Thyroid gland (tissue), 4 donors: Measurements from ENCODE around the gene SLC1A7. TPM values are rescaled to one million over a fixed set of nuclear protein-coding genes. Genes with fewer than 3 reads are reported as not detected.

Experiments
- DNase-seq, 2 donors: peaks; one replicate each; pipeline ENCODE4 v3.0.0-alpha.2; 2019
- H3K27ac ChIP-seq, 3 donors: fragments of 200-600 bp; sonication (generic); 1 replicate in 2 of 3; 2 replicates in 1 of 3; pipeline ENCODE4 v1.5.1; 2016 to 2019; ENCODE audit warnings: mild to moderate bottlenecking in 1 of 3, moderate library complexity in 1 of 3
- H3K27me3 ChIP-seq: fragments of 200-600 bp; sonication (generic); one replicate; pipeline ENCODE4 v1.5.1; 2019
- H3K36me3 ChIP-seq, 2 donors: fragments of 200-600 bp; sonication (generic); one replicate each; pipeline ENCODE4 v1.5.1; 2016 to 2019
- H3K4me1 ChIP-seq, 2 donors: fragments of 200-600 bp; sonication (generic); one replicate each; pipeline ENCODE4 v1.5.1; 2017 to 2019
- H3K4me3 ChIP-seq, 3 donors: fragments of 200-600 bp; sonication (generic); replicated peaks in 1 of 3; 1 replicate in 2 of 3; 2 replicates in 1 of 3; pipeline ENCODE4 v1.5.1; 2016; ENCODE audit warnings: mild to moderate bottlenecking in 1 of 3
- H3K9me3 ChIP-seq: fragments of 200-600 bp; sonication (generic); one replicate; pipeline ENCODE4 v1.5.1; 2017
- POLR2A ChIP-seq, 2 donors: fragments of 450-650 bp; IDR thresholded peaks; one replicate each; pipeline ENCODE4 v1.6.1; 2017; ENCODE audit warnings: antibody characterized with exemption in 2 of 2, mild to moderate bottlenecking in 2 of 2, moderate library complexity in 1 of 2
- WGBS, 2 donors: methylation state at CpG; one replicate each; pipeline ENCODE4 v1.1.5; 2017; 5-methylcytosine and 5-hydroxymethylcytosine counted together
- intact Hi-C: fragments of 100-400 bp; cut with DNase I; formaldehyde crosslinking; loops from one replicate; pipeline ENCODE4 v1.15.1; 2023
- total RNA-seq, 4 donors: library from RNA; depleted of rRNA; stranded (reverse); fragments of >200 nt; gene quantifications; one replicate each; pipeline ENCODE4 v1.2.3, GENCODE V29; 2016
- TF ChIP-seq, protein P1 (sequence below), 6 experiments: fragments of 200-600 bp in 3 of 6; fragments of 450-650 bp in 3 of 6; sonication (generic) in 3 of 6; IDR thresholded peaks; one replicate each; pipeline ENCODE4 v1.5.1; 2016 to 2019; ENCODE audit warnings: antibody characterized with exemption in 6 of 6, mild to moderate bottlenecking in 2 of 6, inconsistent platforms in 1 of 6, moderate library complexity in 1 of 6

Gene SLC1A7
- total RNA-seq, 4 donors from 2014 or later, result 0.13 to 0.33 (median 0.20) TPM; not detected in 1

DNA sequence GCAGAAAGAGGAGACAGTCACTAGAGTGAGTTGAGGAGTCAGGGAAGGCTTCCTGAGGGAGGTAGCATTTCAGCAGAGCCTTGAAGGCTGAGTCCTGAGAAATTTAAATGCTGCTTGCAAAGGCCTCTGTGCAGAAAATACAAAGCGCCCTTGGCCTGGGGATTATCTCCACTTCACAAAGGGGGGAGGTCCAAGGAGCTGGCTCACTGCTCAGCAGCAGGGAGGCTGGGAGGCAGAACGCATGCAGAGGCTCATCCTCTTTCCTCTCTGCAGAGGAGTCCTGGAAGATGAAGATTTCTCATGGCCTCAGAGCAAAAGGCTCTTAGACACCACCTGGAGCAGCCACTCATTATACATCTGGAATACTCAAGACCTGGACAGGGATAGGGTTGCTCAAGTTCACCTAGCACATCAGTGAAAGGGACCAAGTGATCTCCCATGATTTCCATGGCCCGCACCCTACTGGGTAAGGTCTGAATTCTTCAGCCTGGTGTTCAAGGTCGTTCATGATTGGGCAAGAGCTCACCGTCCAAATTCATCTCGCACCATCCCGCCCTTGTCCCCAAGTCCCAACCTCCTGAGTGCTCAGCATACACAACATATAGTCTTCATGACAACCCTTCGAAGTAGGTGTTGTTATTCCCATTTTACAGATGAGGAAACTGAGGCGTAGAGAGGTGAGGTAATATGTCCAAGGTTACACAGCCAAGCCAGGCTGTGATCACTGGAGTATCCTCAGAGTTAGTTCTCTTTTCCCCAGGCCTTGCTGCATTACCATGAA is 9.0 kb downstream of the SLC1A7 start:
- Histone ChIP-seq H3K4me3 (no peak overlapping the region), H3K27ac (no peak overlapping the region), H3K4me1 (no peaks in the 10 kb centered on the region), H3K27me3 (no peaks in the 10 kb centered on the region), H3K9me3 (no peaks in the 10 kb centered on the region), H3K36me3 (no peaks in the 10 kb centered on the region)
- 85 to 91% methylated on average over 7 to 8 of the region's 9 CpGs for WGBS, 2 donors
- intact Hi-C loops, result no loop called here
- no peak for TF ChIP-seq POLR2A (IDR thresholded peaks at IDR 0.05)
- TF ChIP-seq, protein P1, sequence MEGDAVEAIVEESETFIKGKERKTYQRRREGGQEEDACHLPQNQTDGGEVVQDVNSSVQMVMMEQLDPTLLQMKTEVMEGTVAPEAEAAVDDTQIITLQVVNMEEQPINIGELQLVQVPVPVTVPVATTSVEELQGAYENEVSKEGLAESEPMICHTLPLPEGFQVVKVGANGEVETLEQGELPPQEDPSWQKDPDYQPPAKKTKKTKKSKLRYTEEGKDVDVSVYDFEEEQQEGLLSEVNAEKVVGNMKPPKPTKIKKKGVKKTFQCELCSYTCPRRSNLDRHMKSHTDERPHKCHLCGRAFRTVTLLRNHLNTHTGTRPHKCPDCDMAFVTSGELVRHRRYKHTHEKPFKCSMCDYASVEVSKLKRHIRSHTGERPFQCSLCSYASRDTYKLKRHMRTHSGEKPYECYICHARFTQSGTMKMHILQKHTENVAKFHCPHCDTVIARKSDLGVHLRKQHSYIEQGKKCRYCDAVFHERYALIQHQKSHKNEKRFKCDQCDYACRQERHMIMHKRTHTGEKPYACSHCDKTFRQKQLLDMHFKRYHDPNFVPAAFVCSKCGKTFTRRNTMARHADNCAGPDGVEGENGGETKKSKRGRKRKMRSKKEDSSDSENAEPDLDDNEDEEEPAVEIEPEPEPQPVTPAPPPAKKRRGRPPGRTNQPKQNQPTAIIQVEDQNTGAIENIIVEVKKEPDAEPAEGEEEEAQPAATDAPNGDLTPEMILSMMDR (IDR thresholded peaks at IDR 0.05), result no peak
- DNase-seq, result no peak

DNA sequence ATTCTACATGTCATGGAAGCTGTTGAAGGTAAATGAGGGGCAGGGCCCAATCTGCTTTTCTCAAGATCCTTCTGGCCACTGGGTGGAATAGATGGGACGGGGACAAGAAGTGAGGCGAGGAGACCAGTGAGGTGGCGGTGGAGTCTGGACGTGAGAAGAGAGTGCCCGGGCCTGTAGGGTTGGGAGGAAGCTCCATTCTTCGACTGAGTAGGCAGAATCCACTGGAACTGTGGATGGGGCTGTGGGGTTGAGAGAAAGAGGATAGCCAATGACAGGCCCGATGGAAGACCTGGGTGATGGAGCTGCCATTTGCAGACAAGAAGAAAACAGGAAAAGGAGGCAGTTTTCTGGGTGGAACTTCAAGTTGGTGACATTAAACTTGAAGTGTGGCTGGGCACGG is 10.3 kb downstream of the SLC1A7 start:
- Histone ChIP-seq H3K9me3 (no peaks in the 10 kb centered on the region), H3K36me3 (no peaks in the 10 kb centered on the region), H3K4me3 (no peak overlapping the region), H3K27ac (no peak overlapping the region), H3K27me3 (no peaks in the 10 kb centered on the region), H3K4me1 (no peaks in the 10 kb centered on the region)
- no peak for DNase-seq
- WGBS, 2 donors, result 86 to 87% methylated on average over 8 of the region's 8 CpGs
- intact Hi-C loops, result no loop called here
- TF ChIP-seq, protein P1 (IDR thresholded peaks at IDR 0.05), result no peak
- no peak for TF ChIP-seq POLR2A (IDR thresholded peaks at IDR 0.05)

DNA sequence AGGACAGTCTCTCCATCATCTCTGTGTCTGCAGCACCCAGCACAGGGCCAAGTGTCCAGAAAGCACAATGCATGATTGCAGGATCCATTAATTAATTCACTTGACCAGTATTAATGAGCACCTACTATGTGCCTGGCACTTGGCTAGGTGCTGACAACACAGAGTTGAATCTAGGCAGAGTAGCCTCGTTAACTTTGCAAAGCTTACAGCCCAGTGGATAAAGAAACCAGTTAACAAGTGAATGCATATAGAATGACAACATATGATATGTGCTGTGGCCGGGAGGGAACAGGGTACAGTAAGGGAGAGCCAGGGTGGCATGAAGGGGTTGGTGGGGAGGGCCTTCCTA is 10.9 kb downstream of the SLC1A7 start:
- no peaks in the 10 kb centered on the region for H3K4me1 ChIP-seq
- no peak for DNase-seq
- H3K36me3 ChIP-seq, result no peaks in the 10 kb centered on the region
- no peaks in the 10 kb centered on the region for H3K9me3 ChIP-seq
- H3K27me3 ChIP-seq, result no peaks in the 10 kb centered on the region
- H3K27ac ChIP-seq, result no peak overlapping the region
- WGBS, 2 donors, result 91 to 92% methylated on average over 2 of the region's 2 CpGs
- no peak for TF ChIP-seq POLR2A (IDR thresholded peaks at IDR 0.05)
- TF ChIP-seq, protein P1 (IDR thresholded peaks at IDR 0.05), result no peak
- H3K4me3 ChIP-seq, result no peak overlapping the region
- intact Hi-C loops, result no loop called here

DNA sequence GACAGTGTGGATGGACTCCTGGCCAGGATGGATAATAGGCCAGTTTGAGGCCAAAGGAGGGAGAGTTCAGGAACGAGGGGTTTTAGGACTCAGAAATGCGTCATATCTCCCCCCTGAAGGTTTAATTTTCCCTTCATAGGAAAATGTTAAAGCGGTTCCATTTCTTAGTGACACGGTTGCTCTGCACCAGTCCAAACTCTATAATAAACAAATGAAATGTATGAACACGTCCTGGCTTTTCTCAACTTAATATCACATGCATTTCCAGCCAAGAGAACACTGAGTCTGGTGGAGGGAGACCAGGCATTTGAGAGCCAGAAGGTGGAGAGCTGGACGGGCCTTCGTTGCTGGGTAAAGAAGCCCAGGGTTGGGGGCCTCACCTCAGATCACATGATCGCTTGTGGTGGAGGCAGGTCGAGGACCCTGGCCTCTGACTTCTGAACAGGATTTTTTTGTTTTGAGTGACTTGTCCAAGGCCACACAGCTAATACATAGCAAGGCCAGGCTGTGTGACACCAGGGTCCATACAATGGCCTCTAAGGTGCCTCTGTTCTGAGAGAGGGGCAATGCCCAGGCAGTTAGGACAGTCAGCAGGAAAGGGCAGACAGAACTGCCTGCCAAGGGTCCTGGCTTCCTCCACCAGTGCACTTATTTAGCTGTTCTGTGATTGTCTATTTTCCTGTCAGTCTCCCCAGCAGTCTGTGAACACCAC is 11.4 kb downstream of the SLC1A7 start:
- no peak overlapping the region for H3K27ac ChIP-seq
- intact Hi-C loops, result no loop called here

DNA sequence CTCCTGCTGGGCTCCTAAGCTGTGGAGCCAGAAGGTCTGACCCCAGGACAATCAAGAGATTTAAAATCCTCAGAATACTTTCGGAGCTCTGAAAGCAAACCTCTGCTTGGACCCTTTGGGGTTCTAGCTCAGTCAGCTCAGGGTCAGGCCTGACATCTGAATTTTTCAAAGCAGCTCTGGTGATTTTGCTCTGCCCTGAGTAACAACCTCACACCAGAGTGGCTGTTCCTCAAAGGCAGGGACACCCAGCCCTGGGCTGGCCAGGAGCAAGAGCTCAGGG is 11.9 kb downstream of the SLC1A7 start:
- H3K9me3 ChIP-seq, result no peaks in the 10 kb centered on the region
- no peak overlapping the region for H3K4me3 ChIP-seq
- 100% methylated on average over 1 of the region's 1 CpG for WGBS, 2 donors
- intact Hi-C loops, result no loop called here
- no peaks in the 10 kb centered on the region for H3K4me1 ChIP-seq
- H3K27me3 ChIP-seq, result no peaks in the 10 kb centered on the region
- no peak for TF ChIP-seq POLR2A (IDR thresholded peaks at IDR 0.05)
- TF ChIP-seq, protein P1 (IDR thresholded peaks at IDR 0.05), result no peak
- no peak for DNase-seq
- no peak overlapping the region for H3K27ac ChIP-seq
- no peaks in the 10 kb centered on the region for H3K36me3 ChIP-seq

More for the DNA sequence above, 11.4 kb downstream of the SLC1A7 start:
- no peak for DNase-seq
- no peaks in the 10 kb centered on the region for H3K36me3 ChIP-seq
- H3K4me1 ChIP-seq, result no peaks in the 10 kb centered on the region
- H3K9me3 ChIP-seq, result no peaks in the 10 kb centered on the region
- H3K4me3 ChIP-seq, result no peak overlapping the region
- no peak for TF ChIP-seq POLR2A (IDR thresholded peaks at IDR 0.05)
- TF ChIP-seq, protein P1 (IDR thresholded peaks at IDR 0.05), result no peak
- WGBS, 2 donors, result 78 to 85% methylated on average over 9 of the region's 9 CpGs
- H3K27me3 ChIP-seq, result no peaks in the 10 kb centered on the region
